Type B pancreatic cell (in vitro differentiated cells): Measurements from ENCODE around the gene KPNA6. TPM values are rescaled to one million over a fixed set of nuclear protein-coding genes. Genes with fewer than 3 reads are reported as not detected.
"Not testable (repeated sequence)": the region's sequence is repeated elsewhere in the genome, so short reads cannot be mapped to it uniquely, and the experiment has no call there.

Experiments used
- DNase-seq: peaks from one replicate; pipeline ENCODE4 v3.0.0; 2021; ENCODE audit warnings: mixed read lengths; ENCODE audit not compliant: unreplicated experiment; ENCODE audit errors: extremely low spot score
- H3K27ac Mint-ChIP-seq: 2 replicates; pipeline ENCODE4 v1.8.0; 2021; ENCODE audit warnings: mild to moderate bottlenecking, mixed read lengths
- H3K27me3 Mint-ChIP-seq: 2 replicates; pipeline ENCODE4 v1.8.0; 2021; ENCODE audit warnings: mixed read lengths
- H3K36me3 Mint-ChIP-seq: 2 replicates; pipeline ENCODE4 v1.8.0; 2021; ENCODE audit warnings: mixed read lengths
- H3K4me1 Mint-ChIP-seq: one replicate; pipeline ENCODE4 v1.8.0; 2021; ENCODE audit warnings: mixed read lengths; ENCODE audit not compliant: unreplicated experiment
- H3K4me3 Mint-ChIP-seq: 2 replicates; pipeline ENCODE4 v1.8.0; 2021; ENCODE audit warnings: mild to moderate bottlenecking, mixed read lengths
- H3K9me3 Mint-ChIP-seq: 2 replicates; pipeline ENCODE4 v1.8.0; 2021; ENCODE audit warnings: mixed read lengths
- long read RNA-seq: library from polyadenylated mRNA; unstranded; transcript quantifications from one replicate; pipeline ENCODE4 v2.0.0, GENCODE V29; 2020
- total RNA-seq: library from RNA; stranded (reverse); gene quantifications from 2 replicates; pipeline ENCODE4 v1.2.1, GENCODE V29; 2021; ENCODE audit warnings: low replicate concordance
- TF ChIP-seq, protein P1 (sequence below): fragments of 200-600 bp; sonication (generic); conservative IDR thresholded peaks from 2 replicates; pipeline ENCODE4 v1.5.0; 2021; ENCODE audit warnings: antibody characterized with exemption, mild to moderate bottlenecking

Gene KPNA6
- 76.2 and 85.1 TPM in 2 replicates for total RNA-seq
- long read RNA-seq, full-length matches to known transcripts: 71 of 88 reads
- long read RNA-seq, partial matches to known transcripts: 4 of 88 reads
- long read RNA-seq, other reads (novel, unspliced or antisense): 13 of 88 reads

- peaks cover 32% of the 10 kb centered on the region for H3K4me1 Mint-ChIP-seq
- peak within 1 kb of the TSS; percentile 98 for H3K27ac Mint-ChIP-seq
- H3K36me3 Mint-ChIP-seq: peaks cover 7% of the 10 kb centered on the region
- TF ChIP-seq, protein P1, sequence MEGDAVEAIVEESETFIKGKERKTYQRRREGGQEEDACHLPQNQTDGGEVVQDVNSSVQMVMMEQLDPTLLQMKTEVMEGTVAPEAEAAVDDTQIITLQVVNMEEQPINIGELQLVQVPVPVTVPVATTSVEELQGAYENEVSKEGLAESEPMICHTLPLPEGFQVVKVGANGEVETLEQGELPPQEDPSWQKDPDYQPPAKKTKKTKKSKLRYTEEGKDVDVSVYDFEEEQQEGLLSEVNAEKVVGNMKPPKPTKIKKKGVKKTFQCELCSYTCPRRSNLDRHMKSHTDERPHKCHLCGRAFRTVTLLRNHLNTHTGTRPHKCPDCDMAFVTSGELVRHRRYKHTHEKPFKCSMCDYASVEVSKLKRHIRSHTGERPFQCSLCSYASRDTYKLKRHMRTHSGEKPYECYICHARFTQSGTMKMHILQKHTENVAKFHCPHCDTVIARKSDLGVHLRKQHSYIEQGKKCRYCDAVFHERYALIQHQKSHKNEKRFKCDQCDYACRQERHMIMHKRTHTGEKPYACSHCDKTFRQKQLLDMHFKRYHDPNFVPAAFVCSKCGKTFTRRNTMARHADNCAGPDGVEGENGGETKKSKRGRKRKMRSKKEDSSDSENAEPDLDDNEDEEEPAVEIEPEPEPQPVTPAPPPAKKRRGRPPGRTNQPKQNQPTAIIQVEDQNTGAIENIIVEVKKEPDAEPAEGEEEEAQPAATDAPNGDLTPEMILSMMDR: no peak
- DNase-seq: peak; percentile 90
- H3K4me3 Mint-ChIP-seq: peak within 1 kb of the TSS; percentile 99
- H3K27me3 Mint-ChIP-seq: no peaks in the 10 kb centered on the region
- no peaks in the 10 kb centered on the region for H3K9me3 Mint-ChIP-seq
Measured at GRCh38 chr1:32107742-32108661, at the start of gene KPNA6. Gene KPNA6, plus strand, starts transcription at chr1:32108056. Its CDS starts 75 bp downstream, at chr1:32108131.

DNA sequence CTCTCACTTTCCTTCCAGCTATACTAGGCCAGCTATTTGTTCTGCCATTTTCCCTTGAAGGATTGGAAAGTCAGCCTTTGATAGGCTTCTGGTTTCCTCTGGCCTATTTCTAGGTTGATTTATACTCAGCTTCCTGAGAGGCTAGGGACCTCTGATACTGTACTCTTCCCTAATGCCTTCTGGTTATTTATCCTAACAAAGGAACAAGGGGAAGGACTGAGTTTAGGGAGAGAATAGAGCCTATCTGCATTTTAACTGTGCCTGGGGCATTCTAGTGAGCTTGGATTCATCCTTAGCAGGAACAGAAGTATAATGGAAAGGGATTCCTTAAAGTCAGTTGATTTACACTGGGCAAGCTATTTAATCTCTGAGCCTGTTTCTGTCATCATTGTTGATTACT, 46.9 kb upstream of the KPNA6 start:
- no peaks in the 10 kb centered on the region for H3K9me3 Mint-ChIP-seq
- peaks cover 36% of the 10 kb centered on the region for H3K4me1 Mint-ChIP-seq
- DNase-seq: no peak
- no peaks in the 10 kb centered on the region for H3K27me3 Mint-ChIP-seq
- H3K36me3 Mint-ChIP-seq: peaks cover 29% of the 10 kb centered on the region
- H3K4me3 Mint-ChIP-seq: no peak overlapping the region
- H3K27ac Mint-ChIP-seq: peak overlapping the region; percentile 90
- TF ChIP-seq, protein P1: no peak

GRCh38 chr1:32062867-32063230, 45.0 kb upstream of the KPNA6 start:
- no peak for DNase-seq
- peaks cover 23% of the 10 kb centered on the region for H3K36me3 Mint-ChIP-seq
- peak overlapping the region; percentile 90 for H3K27ac Mint-ChIP-seq
- H3K4me1 Mint-ChIP-seq: peaks cover 42% of the 10 kb centered on the region
- H3K27me3 Mint-ChIP-seq: no peaks in the 10 kb centered on the region
- no peaks in the 10 kb centered on the region for H3K9me3 Mint-ChIP-seq
- peak overlapping the region; percentile 29 for H3K4me3 Mint-ChIP-seq
- TF ChIP-seq, protein P1: no peak

- Mint-ChIP-seq H3K27ac (peak overlapping the region; percentile 90), H3K9me3 (no peaks in the 10 kb centered on the region), H3K4me1 (peaks cover 40% of the 10 kb centered on the region), H3K27me3 (no peaks in the 10 kb centered on the region), H3K4me3 (peak overlapping the region; percentile 42), H3K36me3 (peaks cover 21% of the 10 kb centered on the region)
- TF ChIP-seq, protein P1: peak; percentile 70
- no peak for DNase-seq
Measured at GRCh38 chr1:32063261-32063681, 44.6 kb upstream of the KPNA6 start.

GRCh38 chr1:32065613-32066488, 42.0 kb upstream of the KPNA6 start:
- DNase-seq, H3K27ac Mint-ChIP-seq, H3K27me3 Mint-ChIP-seq, H3K36me3 Mint-ChIP-seq, H3K4me3 Mint-ChIP-seq, H3K9me3 Mint-ChIP-seq: not testable (repeated sequence)
- peaks cover 35% of the 10 kb centered on the region for H3K4me1 Mint-ChIP-seq
